Activated naive CD4-positive, alpha-beta T cell treated with Interleukin-2 at 50 U/mL for 16 hours (primary cell): ENCODE results near the gene SLC48A1.
A peak's percentile ranks its signal among the peaks of the same experiment; 100 is the strongest.

ENCODE experiments used
- DNase-seq: peaks from one replicate; pipeline ENCODE4 v3.0.0-alpha.2; 2020

SLC48A1 gene

GRCh38 chr12:47778881-47779280 is 5.8 kb downstream of the SLC48A1 start:
- DNase-seq = no peak

DNA sequence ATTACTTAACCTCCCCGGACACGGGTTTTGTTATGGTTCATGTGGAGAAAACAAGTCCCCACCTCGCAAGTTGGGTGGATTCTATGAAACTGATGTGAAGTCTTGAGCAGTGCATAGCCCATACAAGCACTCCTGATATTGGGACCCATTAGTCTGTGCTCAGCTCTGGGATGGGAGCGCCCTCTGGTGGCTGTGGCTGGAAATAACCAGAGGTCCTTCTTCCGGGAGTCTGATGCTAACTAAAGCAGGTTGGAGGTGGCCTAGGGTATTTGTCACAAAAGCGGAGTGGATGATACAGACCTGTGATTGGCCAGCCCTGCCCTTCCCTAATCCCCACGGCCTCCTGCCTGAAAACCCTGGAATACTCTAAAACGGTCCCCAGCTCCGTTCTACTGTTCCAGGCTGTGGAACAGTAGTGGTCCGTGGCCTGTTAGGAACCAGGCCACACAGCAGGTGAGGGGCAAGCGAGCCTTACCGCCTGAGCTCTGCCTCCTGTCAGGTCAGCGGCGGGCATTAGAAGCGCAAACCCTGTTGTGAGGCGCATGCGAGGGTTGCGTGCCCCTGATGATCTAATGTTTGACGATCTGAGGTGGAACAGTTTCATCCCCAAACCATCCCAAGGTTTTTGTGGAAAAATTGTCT is 6.4 kb downstream of the SLC48A1 start:
- DNase-seq = peak; percentile 92

DNA sequence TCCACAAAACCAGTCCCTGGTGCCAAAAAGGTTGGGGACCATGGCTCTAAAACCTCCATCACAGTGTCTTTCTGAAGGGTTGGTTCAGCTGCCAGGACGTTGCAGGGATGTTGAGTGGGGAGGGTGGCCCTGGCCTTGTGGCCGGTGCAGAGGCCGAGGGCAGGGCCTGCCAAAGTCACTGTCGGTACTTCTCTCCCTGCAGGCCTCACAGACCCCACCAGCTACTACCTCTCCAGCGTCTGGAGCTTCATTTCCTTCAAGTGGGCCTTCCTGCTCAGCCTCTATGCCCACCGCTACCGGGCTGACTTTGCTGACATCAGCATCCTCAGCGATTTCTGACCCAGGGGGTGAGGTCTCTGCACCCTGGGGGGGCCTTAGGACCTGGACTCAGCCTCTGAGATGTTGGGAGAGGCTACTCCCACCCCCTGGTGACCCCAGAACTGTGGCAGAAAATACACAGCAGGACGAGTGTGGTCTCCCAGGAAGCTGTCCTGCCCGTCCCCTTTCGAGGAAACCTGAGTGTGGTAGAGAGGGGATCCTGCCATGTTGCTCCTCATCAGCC is 7.0 kb downstream of the SLC48A1 start:
- no peak for DNase-seq

DNA sequence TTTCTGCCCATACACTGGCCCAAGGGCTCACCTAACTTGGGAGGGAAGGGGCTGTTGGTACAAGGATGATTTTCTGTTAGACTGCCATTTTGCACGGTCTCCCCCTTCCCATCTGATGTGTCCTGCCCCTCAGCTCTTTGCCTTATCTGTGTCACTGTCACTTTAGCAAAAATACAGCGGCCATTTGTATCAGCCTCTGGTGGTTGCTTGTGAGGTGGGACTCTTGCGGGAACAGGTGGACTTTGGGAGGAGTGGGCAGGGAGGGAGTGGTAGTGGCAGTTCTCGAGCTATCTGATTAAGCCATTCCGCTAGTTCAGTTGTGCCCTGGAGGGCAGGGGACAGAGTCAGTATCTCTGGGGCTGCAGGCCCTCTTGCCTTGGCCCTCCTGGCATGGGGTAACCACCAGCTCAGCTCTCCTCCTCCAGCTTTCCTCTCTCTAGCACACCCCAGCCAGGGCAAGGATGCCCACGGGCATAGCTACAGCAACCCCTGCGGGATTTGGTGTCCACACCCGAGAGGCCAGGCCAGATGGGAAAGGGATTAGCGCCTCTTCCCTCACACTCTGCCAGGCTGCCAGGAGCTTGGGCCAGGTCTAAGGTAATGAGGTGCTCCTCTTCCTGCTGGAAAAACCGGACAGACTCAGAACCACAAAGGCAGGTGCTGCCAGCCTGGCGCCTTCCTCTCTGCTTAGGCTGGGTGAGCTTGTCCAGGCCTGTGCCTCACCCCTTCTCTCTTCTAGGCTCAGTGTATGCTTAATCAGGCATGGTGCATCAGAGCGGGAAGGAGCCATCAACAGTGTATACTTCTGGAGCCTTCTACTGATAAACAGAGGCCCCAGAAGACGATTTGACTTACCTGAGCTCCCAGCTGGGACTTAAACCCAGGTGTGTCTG is 8.7 kb downstream of the SLC48A1 start:
- DNase-seq = no peak

- DNase-seq = no peak
Observed at GRCh38 chr12:47782372-47782770, 9.3 kb downstream of the SLC48A1 start.

- DNase-seq = no peak
Observed at GRCh38 chr12:47783024-47783755, 10.2 kb downstream of the SLC48A1 start.

DNA sequence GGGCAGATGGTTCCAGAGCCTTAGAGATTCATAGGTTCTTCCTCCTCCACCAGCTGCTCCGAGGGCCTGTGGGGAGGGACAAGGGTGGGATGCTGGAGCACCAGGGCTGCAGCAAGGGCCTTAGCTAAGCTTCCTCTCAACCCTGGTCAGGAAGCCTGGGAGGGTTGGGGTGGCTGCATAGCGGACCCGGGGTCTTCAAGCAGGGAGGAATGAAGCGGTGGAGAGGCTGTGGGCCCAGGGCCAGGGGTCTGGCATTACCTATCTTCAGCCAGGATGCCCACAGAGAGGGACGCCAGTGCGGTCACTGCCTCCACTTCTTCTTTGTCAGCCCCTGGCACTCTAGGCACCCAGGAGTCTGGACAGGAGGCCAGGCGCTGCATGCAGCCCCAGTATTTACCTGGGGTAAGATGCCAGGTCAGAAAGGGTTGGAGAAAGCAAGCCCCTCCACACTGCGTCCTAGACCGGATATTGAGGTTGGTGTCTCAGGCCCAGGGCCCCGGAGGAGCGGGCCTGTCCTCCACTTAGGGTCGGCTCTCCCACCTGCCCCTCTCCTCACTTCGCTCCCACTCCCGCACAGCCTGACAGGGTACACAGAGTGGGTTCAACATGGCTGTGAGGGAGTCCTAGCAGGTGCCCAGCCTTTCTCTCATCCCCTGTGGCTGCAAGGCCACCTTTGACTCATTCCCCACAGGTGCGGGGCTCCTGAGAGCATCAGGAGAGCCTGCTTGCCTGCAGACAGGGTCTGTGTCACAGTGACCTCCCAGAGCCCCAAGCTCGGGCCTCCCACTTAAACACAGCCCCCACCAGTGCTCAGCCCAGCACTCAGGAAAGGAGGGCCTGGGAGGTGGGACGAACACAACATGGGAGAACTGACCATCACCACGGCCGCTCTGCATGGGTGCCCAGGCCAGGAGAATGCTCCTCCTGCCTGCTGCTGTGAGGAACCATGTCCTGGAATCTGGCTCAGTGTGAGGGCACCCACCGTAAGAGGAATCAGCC is 11.1 kb downstream of the SLC48A1 start:
- no peak for DNase-seq

GRCh38 chr12:47785036-47785886 is 12.2 kb downstream of the SLC48A1 start:
- DNase-seq = peak; percentile 22

DNA sequence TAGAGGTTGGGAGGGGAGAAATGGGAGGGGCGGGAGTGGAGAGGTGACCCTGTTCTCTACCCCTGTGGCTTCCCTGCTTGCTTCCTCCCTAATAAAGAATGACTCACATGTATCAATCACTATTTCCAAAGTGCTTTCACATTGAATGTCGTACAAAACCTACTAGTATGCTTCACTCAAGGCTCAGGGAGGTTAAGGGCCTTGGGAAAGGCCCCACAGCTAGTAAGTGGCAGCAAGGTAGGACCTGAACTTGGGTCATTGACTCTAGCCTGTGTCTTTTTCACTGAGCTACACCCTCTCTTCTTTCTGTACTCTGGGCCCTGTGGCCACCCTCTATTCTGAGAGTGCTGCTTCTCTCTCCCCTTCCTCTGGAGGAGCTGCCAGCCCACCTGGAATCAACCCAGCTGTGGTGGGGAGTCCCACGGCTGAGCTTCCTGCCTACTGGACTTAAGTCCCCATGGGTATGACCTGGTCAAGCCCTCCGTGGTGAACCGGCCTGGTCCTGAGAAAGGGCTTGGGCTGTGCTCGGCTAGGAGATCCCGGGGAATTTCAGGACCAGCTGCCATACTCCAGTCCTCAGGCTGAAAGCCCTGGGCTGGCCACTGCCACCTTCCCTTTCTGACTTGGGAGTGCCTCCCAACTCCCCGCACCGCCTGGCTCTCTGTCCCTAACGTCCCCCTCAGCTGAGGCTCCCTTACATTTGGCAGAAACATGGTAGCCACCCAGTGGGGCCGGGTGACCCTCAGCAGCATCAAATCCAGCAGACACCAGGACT is 13.0 kb downstream of the SLC48A1 start:
- DNase-seq = no peak

DNA sequence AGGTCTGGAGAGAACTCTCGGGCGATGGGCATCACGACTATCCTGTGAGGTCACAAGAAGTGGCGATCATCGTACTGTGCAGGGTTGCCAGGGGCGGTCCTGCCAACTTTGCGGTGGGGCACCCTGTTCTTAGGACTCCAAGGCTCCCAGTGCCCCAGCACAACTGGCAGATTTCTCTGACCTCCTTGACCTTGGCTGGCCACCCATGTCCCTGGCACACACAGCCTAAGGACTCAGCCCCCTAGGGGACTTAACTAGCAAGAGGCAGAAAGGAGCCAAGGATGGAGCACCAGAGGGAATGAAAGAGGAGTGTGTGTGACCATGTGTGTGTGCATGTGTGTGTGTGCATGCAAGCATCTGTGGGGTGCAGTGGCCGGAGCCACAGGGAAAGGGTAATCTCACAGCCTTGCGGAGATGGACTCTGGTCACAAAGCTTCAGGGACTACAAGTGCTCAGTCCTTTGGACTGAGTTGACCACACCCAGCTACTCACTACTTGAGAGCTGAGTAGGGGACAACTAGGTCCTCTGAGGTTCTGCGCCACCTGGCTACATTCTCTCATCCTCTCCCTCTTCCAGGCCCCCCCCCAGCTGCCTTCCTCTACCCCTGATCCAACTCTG is 13.7 kb downstream of the SLC48A1 start:
- DNase-seq = no peak

DNA sequence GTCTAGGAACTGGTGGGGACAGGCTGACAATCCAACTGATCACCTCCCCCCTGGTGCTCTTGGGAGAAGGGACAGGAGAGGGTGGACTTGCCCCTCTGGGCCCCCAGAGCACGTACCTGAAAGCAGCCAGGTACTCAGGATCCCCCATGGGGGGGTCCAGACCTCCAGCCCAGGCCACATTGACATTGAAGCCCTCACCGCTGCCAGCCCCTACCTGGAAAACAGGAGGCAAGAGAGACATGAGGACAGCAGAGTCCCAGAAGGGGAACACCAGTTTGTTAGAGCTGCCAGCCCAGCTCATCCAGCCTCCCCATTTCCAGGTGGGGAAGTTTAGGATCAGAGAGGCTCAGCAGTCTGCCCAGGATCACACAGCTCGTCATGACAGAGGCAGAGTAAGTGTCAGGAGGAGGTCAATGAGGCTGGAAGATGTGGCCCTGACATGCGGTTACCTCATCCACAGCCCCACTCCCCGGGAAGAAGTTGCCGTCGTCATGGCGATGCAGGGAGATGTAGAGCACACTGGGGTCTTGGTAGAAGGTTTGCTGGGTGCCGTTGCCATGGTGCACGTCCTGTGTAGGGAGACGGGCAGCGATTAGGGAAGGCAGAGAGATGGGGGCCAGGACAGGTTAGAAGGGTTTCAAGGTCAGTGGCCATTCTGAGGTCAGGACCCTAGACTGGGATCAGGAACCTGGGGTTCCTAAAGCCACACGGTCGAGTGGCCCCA is 14.7 kb downstream of the SLC48A1 start:
- no peak for DNase-seq

GRCh38 chr12:47789141-47789540 is 16.1 kb downstream of the SLC48A1 start:
- DNase-seq = no peak

GRCh38 chr12:47789712-47790489 is 16.9 kb downstream of the SLC48A1 start:
- DNase-seq = no peak

GRCh38 chr12:47790676-47791350 is 17.8 kb downstream of the SLC48A1 start:
- DNase-seq = no peak

DNA sequence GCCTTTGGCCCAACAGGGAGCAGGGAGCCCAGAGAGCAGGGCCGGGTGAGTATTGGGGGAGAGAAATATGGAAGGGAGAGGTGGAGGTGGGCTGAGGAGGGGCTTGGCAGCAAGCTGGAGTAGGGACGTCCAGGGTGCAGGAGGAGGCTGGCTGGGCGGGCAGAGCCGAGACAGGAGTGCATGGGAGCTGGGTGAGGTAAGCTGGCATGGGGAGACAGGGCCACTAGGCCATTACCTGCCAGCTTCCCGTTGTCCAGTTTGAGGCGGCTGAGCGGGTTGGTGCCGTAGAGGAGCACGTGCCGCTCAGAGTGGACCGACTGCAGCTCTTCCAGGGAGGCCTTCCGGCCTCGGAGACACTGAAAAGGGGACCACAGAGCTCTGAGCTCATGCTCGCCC is 18.3 kb downstream of the SLC48A1 start:
- DNase-seq = no peak

DNA sequence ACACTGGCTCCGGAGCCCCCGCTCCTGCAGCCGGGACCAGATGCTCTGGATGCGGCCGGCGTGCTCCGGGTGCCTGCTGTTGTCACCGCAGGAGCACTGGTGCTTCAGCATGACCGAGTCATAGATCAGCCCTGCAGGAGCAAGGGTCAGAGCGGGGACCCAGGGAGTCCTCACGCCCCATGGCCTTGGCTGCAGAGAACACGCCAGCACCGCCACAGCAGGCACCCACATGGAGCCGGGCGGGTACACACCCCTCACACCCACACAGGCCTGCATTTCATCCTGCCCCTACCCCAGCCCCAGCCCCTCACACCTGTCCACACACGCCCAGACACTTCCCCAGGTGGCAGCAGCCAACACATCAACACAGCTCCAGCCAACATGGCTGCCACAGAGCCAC is 18.8 kb downstream of the SLC48A1 start:
- no peak for DNase-seq

DNA sequence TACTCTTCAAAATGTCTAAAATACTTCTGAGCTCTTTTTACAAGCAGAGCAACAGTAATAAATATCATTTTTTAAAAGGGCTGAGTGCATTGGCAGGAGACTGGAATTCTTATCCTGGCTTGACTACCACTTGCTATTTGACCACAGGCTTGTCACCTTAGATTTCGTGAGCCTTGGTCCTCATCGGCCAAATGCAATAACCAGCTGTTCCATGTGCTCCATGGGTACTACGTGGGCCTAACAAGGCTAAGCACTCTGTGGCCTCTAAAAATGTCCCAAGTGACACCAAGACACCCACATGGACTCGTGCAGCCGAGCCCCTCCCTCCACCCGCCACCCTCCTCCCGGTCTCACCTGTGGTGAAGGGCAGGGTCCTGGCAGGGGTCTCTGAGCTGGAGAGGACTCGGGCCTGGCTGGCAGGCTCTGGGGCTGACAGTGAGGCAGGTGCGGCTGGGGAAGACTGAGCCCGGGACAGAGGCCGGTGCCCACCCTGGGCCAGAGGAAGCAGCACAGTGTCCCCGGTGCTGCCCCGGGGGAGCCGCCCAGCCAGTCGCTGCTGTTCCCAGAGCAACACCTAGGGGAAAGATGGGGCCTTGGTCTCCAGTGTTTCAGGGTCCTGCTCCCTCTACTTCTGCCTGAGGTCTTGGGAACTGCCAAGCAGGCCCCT is 20.1 kb downstream of the SLC48A1 start:
- DNase-seq = no peak
